Activated naive CD8-positive, alpha-beta T cell treated with anti-CD3 and anti-CD28 coated beads for 36 hours (primary cell): Measurements from ENCODE around the gene GRB10. TPM values are rescaled to one million over a fixed set of nuclear protein-coding genes. Genes with fewer than 3 reads are reported as not detected.
"Not testable (repeated sequence)": the region's sequence is repeated elsewhere in the genome, so short reads cannot be mapped to it uniquely, and the experiment has no call there.

ENCODE experiments used
- DNase-seq: peaks from one replicate; pipeline ENCODE4 v3.0.0; 2021
- H3K27ac Mint-ChIP-seq: one replicate; pipeline ENCODE4 v1.8.0; 2022; ENCODE audit warnings: mild to moderate bottlenecking, moderate library complexity, mixed read lengths
- H3K27me3 Mint-ChIP-seq: one replicate; pipeline ENCODE4 v1.8.0; 2022; ENCODE audit warnings: mild to moderate bottlenecking, mixed read lengths
- H3K36me3 Mint-ChIP-seq: one replicate; pipeline ENCODE4 v1.8.0; 2021; ENCODE audit warnings: mild to moderate bottlenecking, mixed read lengths
- H3K4me1 Mint-ChIP-seq: one replicate; pipeline ENCODE4 v1.8.0; 2021; ENCODE audit warnings: mixed read lengths
- H3K4me3 Mint-ChIP-seq: one replicate; pipeline ENCODE4 v1.8.0; 2022; ENCODE audit warnings: mild to moderate bottlenecking, moderate library complexity, mixed read lengths
- H3K9me3 Mint-ChIP-seq: one replicate; pipeline ENCODE4 v1.8.0; 2022; ENCODE audit warnings: mixed read lengths
- total RNA-seq, 2 experiments: library from RNA; stranded (reverse); gene quantifications; one replicate each; pipeline ENCODE4 v1.2.3, GENCODE V29; 2021

GRB10 gene
- total RNA-seq, 2 experiments from 2014 or later, result 2.4 to 2.5 TPM

- peaks cover 8% of the 10 kb centered on the region for H3K4me1 Mint-ChIP-seq
- DNase-seq, result no peak
- no peaks in the 10 kb centered on the region for H3K9me3 Mint-ChIP-seq
- H3K36me3 Mint-ChIP-seq, result no peaks in the 10 kb centered on the region
- H3K27ac Mint-ChIP-seq, result no peak overlapping the region
- no peak overlapping the region for H3K4me3 Mint-ChIP-seq
- no peaks in the 10 kb centered on the region for H3K27me3 Mint-ChIP-seq
Observed at GRCh38 chr7:50749896-50750295, 32.8 kb downstream of the GRB10 start.

- Mint-ChIP-seq H3K9me3 (no peaks in the 10 kb centered on the region), H3K4me3 (no peak overlapping the region), H3K27ac (no peak overlapping the region), H3K27me3 (no peaks in the 10 kb centered on the region), H3K36me3 (no peaks in the 10 kb centered on the region), H3K4me1 (peaks cover 3% of the 10 kb centered on the region)
- no peak for DNase-seq
Observed at GRCh38 chr7:50748472-50748871, 34.2 kb downstream of the GRB10 start.

- Mint-ChIP-seq H3K36me3 (no peaks in the 10 kb centered on the region), H3K4me3 (no peak overlapping the region), H3K27ac (no peak overlapping the region), H3K4me1 (no peaks in the 10 kb centered on the region), H3K9me3 (no peaks in the 10 kb centered on the region), H3K27me3 (no peaks in the 10 kb centered on the region)
- DNase-seq, result no peak
Observed at GRCh38 chr7:50745835-50746234, 36.9 kb downstream of the GRB10 start.

GRCh38 chr7:50745336-50745735 is 37.4 kb downstream of the GRB10 start:
- no peaks in the 10 kb centered on the region for H3K36me3 Mint-ChIP-seq
- no peak overlapping the region for H3K4me3 Mint-ChIP-seq

GRCh38 chr7:50743893-50744292 is 38.8 kb downstream of the GRB10 start:
- no peak overlapping the region for H3K4me3 Mint-ChIP-seq
- peaks cover 3% of the 10 kb centered on the region for H3K9me3 Mint-ChIP-seq
- H3K27me3 Mint-ChIP-seq, result no peaks in the 10 kb centered on the region
- DNase-seq, result no peak
- H3K27ac Mint-ChIP-seq, result no peak overlapping the region
- H3K36me3 Mint-ChIP-seq, result peaks cover 5% of the 10 kb centered on the region
- H3K4me1 Mint-ChIP-seq, result peaks cover 13% of the 10 kb centered on the region

More at GRCh38 chr7:50745336-50745735, 37.4 kb downstream of the GRB10 start:
- Mint-ChIP-seq H3K9me3 (no peaks in the 10 kb centered on the region), H3K4me1 (no peaks in the 10 kb centered on the region), H3K27me3 (no peaks in the 10 kb centered on the region), H3K27ac (no peak overlapping the region)
- no peak for DNase-seq

- H3K4me1 Mint-ChIP-seq, result peaks cover 13% of the 10 kb centered on the region
- H3K9me3 Mint-ChIP-seq, result peaks cover 3% of the 10 kb centered on the region
- no peak for DNase-seq
- H3K36me3 Mint-ChIP-seq, result peaks cover 5% of the 10 kb centered on the region
- no peak overlapping the region for H3K4me3 Mint-ChIP-seq
- no peak overlapping the region for H3K27ac Mint-ChIP-seq
- H3K27me3 Mint-ChIP-seq, result no peaks in the 10 kb centered on the region
Observed at GRCh38 chr7:50743016-50743415, 39.7 kb downstream of the GRB10 start.

- H3K36me3 Mint-ChIP-seq, result peaks cover 5% of the 10 kb centered on the region
- no peak for DNase-seq
- H3K4me3 Mint-ChIP-seq, result no peak overlapping the region
- H3K27me3 Mint-ChIP-seq, result no peaks in the 10 kb centered on the region
- H3K9me3 Mint-ChIP-seq, result peaks cover 3% of the 10 kb centered on the region
- no peak overlapping the region for H3K27ac Mint-ChIP-seq
- peaks cover 13% of the 10 kb centered on the region for H3K4me1 Mint-ChIP-seq
Observed at GRCh38 chr7:50742401-50742800, 40.3 kb downstream of the GRB10 start.

GRCh38 chr7:50739744-50740435 is 42.8 kb downstream of the GRB10 start:
- peaks cover 5% of the 10 kb centered on the region for H3K36me3 Mint-ChIP-seq
- H3K27ac Mint-ChIP-seq, result peak overlapping the region; percentile 78
- H3K4me1 Mint-ChIP-seq, result peaks cover 15% of the 10 kb centered on the region
- no peaks in the 10 kb centered on the region for H3K27me3 Mint-ChIP-seq
- peak overlapping the region; percentile 6 for H3K4me3 Mint-ChIP-seq
- peak; percentile 54 for DNase-seq
- peaks cover 3% of the 10 kb centered on the region for H3K9me3 Mint-ChIP-seq

GRCh38 chr7:50738932-50739331 is 43.8 kb downstream of the GRB10 start:
- no peak for DNase-seq
- Mint-ChIP-seq H3K27ac (no peak overlapping the region), H3K4me3 (no peak overlapping the region), H3K36me3 (peaks cover 5% of the 10 kb centered on the region), H3K4me1 (peaks cover 15% of the 10 kb centered on the region), H3K9me3 (peaks cover 3% of the 10 kb centered on the region), H3K27me3 (no peaks in the 10 kb centered on the region)

- H3K36me3 Mint-ChIP-seq, H3K4me3 Mint-ChIP-seq, H3K27me3 Mint-ChIP-seq, DNase-seq, H3K9me3 Mint-ChIP-seq, H3K27ac Mint-ChIP-seq: not testable (repeated sequence)
- H3K4me1 Mint-ChIP-seq, result peaks cover 15% of the 10 kb centered on the region
Observed at GRCh38 chr7:50735836-50736235, 46.9 kb downstream of the GRB10 start.

GRCh38 chr7:50735333-50735732 is 47.4 kb downstream of the GRB10 start:
- no peak overlapping the region for H3K4me3 Mint-ChIP-seq
- H3K27ac Mint-ChIP-seq, result no peak overlapping the region
- no peak for DNase-seq
- peaks cover 15% of the 10 kb centered on the region for H3K4me1 Mint-ChIP-seq
- peaks cover 5% of the 10 kb centered on the region for H3K36me3 Mint-ChIP-seq
- H3K9me3 Mint-ChIP-seq, result peaks cover 3% of the 10 kb centered on the region
- H3K27me3 Mint-ChIP-seq, result no peaks in the 10 kb centered on the region

GRCh38 chr7:50734246-50734645 is 48.5 kb downstream of the GRB10 start:
- Mint-ChIP-seq H3K4me1 (peaks cover 6% of the 10 kb centered on the region), H3K9me3 (peaks cover under 1% of the 10 kb centered on the region), H3K4me3 (no peak overlapping the region), H3K27me3 (no peaks in the 10 kb centered on the region), H3K27ac (no peak overlapping the region), H3K36me3 (peaks cover 3% of the 10 kb centered on the region)
- no peak for DNase-seq

- Mint-ChIP-seq H3K27ac (no peak overlapping the region), H3K27me3 (no peaks in the 10 kb centered on the region), H3K4me3 (no peak overlapping the region), H3K9me3 (no peaks in the 10 kb centered on the region), H3K4me1 (peaks cover 3% of the 10 kb centered on the region), H3K36me3 (no peaks in the 10 kb centered on the region)
- no peak for DNase-seq
Observed at GRCh38 chr7:50733552-50733951, 49.1 kb downstream of the GRB10 start.

GRCh38 chr7:50731703-50732582 is 50.8 kb downstream of the GRB10 start:
- Mint-ChIP-seq H3K4me1 (peaks cover 3% of the 10 kb centered on the region), H3K9me3 (no peaks in the 10 kb centered on the region), H3K4me3 (no peak overlapping the region), H3K27me3 (no peaks in the 10 kb centered on the region), H3K27ac (no peak overlapping the region), H3K36me3 (no peaks in the 10 kb centered on the region)
- no peak for DNase-seq

GRCh38 chr7:50730446-50731400 is 52.0 kb downstream of the GRB10 start:
- Mint-ChIP-seq H3K27me3 (no peaks in the 10 kb centered on the region), H3K4me1 (peaks cover 3% of the 10 kb centered on the region), H3K27ac (no peak overlapping the region), H3K4me3 (no peak overlapping the region), H3K9me3 (no peaks in the 10 kb centered on the region), H3K36me3 (no peaks in the 10 kb centered on the region)
- DNase-seq, result no peak
